Gastrocnemius medialis (tissue), 4 donors: Measurements from ENCODE around the gene HERC2.

Experiments used
- CTCF ChIP-seq, 5 experiments: fragments of 450-650 bp in 3 of 5; fragments of 200-600 bp in 2 of 5; sonication (generic) in 2 of 5; IDR thresholded peaks in 4 of 5; conservative IDR thresholded peaks in 1 of 5; 1 replicate in 4 of 5; 2 replicates in 1 of 5; pipeline ENCODE4 v1.5.1; 2016 to 2019; ENCODE audit warnings: antibody characterized with exemption in 5 of 5, mild to moderate bottlenecking in 3 of 5, moderate library complexity in 3 of 5
- POLR2A ChIP-seq, 2 donors: fragments of 450-650 bp; IDR thresholded peaks; one replicate each; pipeline ENCODE4 v1.6.1; 2017; ENCODE audit warnings: antibody characterized with exemption in 2 of 2, mild to moderate bottlenecking in 2 of 2, moderate library complexity in 2 of 2

DNA sequence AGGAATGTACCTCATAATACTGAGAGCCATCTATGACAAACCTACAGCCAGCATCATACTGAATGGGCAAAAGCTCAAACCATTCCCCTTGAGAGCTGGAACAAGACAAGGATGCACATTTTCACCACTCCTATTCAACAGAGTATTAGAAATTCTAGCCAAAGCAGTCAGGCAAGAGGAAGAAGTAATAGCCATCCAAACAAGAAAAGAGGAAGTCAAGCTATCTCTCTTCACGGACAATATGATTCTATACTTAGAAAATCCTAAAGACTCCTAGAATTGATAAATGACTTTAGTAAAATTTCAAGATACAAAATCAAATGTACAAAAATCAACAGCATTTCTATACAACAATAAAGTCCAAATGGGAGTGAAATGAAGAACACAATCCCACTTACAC is 253.0 kb downstream of the HERC2 start:
- TF ChIP-seq CTCF (IDR thresholded peaks at IDR 0.05 in 4 of 5, conservative IDR thresholded peaks at IDR 0.05 in 1 of 5) (no peak), POLR2A (IDR thresholded peaks at IDR 0.05) (no peak)
